Thyroid gland (tissue), 4 donors: ENCODE results near the gene DENND10. TPM values are rescaled to one million over a fixed set of nuclear protein-coding genes. Genes with fewer than 3 reads are reported as not detected.

Experiments
- DNase-seq, 2 donors: peaks; one replicate each; pipeline ENCODE4 v3.0.0-alpha.2; 2019
- H3K27ac ChIP-seq, 3 donors: fragments of 200-600 bp; sonication (generic); 1 replicate in 2 of 3; 2 replicates in 1 of 3; pipeline ENCODE4 v1.5.1; 2016 to 2019; ENCODE audit warnings: mild to moderate bottlenecking in 1 of 3, moderate library complexity in 1 of 3
- H3K27me3 ChIP-seq: fragments of 200-600 bp; sonication (generic); one replicate; pipeline ENCODE4 v1.5.1; 2019
- H3K36me3 ChIP-seq, 2 donors: fragments of 200-600 bp; sonication (generic); one replicate each; pipeline ENCODE4 v1.5.1; 2016 to 2019
- H3K4me1 ChIP-seq, 2 donors: fragments of 200-600 bp; sonication (generic); one replicate each; pipeline ENCODE4 v1.5.1; 2017 to 2019
- H3K4me3 ChIP-seq, 3 donors: fragments of 200-600 bp; sonication (generic); replicated peaks in 1 of 3; 1 replicate in 2 of 3; 2 replicates in 1 of 3; pipeline ENCODE4 v1.5.1; 2016; ENCODE audit warnings: mild to moderate bottlenecking in 1 of 3
- H3K9me3 ChIP-seq: fragments of 200-600 bp; sonication (generic); one replicate; pipeline ENCODE4 v1.5.1; 2017
- CTCF ChIP-seq, 6 experiments: fragments of 200-600 bp in 3 of 6; fragments of 450-650 bp in 3 of 6; sonication (generic) in 3 of 6; IDR thresholded peaks; one replicate each; pipeline ENCODE4 v1.5.1; 2016 to 2019; ENCODE audit warnings: antibody characterized with exemption in 6 of 6, mild to moderate bottlenecking in 2 of 6, inconsistent platforms in 1 of 6, moderate library complexity in 1 of 6
- POLR2A ChIP-seq, 2 donors: fragments of 450-650 bp; IDR thresholded peaks; one replicate each; pipeline ENCODE4 v1.6.1; 2017; ENCODE audit warnings: antibody characterized with exemption in 2 of 2, mild to moderate bottlenecking in 2 of 2, moderate library complexity in 1 of 2
- WGBS, 2 donors: methylation state at CpG; one replicate each; pipeline ENCODE4 v1.1.5; 2017; 5-methylcytosine and 5-hydroxymethylcytosine counted together
- intact Hi-C: fragments of 100-400 bp; cut with DNase I; formaldehyde crosslinking; loops from one replicate; pipeline ENCODE4 v1.15.1; 2023
- total RNA-seq, 4 donors: library from RNA; depleted of rRNA; stranded (reverse); fragments of >200 nt; gene quantifications; one replicate each; pipeline ENCODE4 v1.2.3, GENCODE V29; 2016

Gene DENND10
- total RNA-seq, 4 donors from 2014 or later = 46.4 to 55.3 (median 53.1) TPM

- Histone ChIP-seq H3K9me3 (no peaks in the 10 kb centered on the region), H3K4me1 (peaks cover 7% of the 10 kb centered on the region in 2 donors), H3K36me3 (no peaks in the 10 kb centered on the region), H3K27ac (no peak overlapping the region), H3K4me3 (no peak overlapping the region), H3K27me3 (no peaks in the 10 kb centered on the region)
- TF ChIP-seq POLR2A (IDR thresholded peaks at IDR 0.05) (no peak), CTCF (IDR thresholded peaks at IDR 0.05) (no peak)
- no peak for DNase-seq
- intact Hi-C loops = no loop called here
- 82 to 86% methylated on average over 3 of the region's 3 CpGs for WGBS, 2 donors
Observed at GRCh38 chr10:119100434-119101238, 3.3 kb upstream of the DENND10 start.

- intact Hi-C loops = no loop called here
- WGBS, 2 donors = 63 to 68% methylated on average over 10 of the region's 10 CpGs
- TF ChIP-seq POLR2A (IDR thresholded peaks at IDR 0.05) (no peak), CTCF (IDR thresholded peaks at IDR 0.05) (no peak)
- Histone ChIP-seq H3K27ac (no peak overlapping the region), H3K4me3 (no peak overlapping the region), H3K27me3 (no peaks in the 10 kb centered on the region), H3K36me3 (no peaks in the 10 kb centered on the region), H3K4me1 (peaks cover 7% of the 10 kb centered on the region in 2 donors), H3K9me3 (no peaks in the 10 kb centered on the region)
- DNase-seq = peak in 1 of 2 donors; percentile 25
Observed at GRCh38 chr10:119101366-119102098, 2.4 kb upstream of the DENND10 start.

- Histone ChIP-seq H3K27ac (peak overlapping the region in 1 of 3 donors; percentile 59), H3K36me3 (peaks cover 0 to 3% of the 10 kb centered on the region in 2 donors), H3K9me3 (no peaks in the 10 kb centered on the region), H3K4me1 (peaks cover 7% of the 10 kb centered on the region in 2 donors), H3K27me3 (no peaks in the 10 kb centered on the region), H3K4me3 (no peak overlapping the region)
- WGBS, 2 donors = 62 to 65% methylated on average over 11 of the region's 12 CpGs
- intact Hi-C loops = no loop called here
- TF ChIP-seq CTCF (IDR thresholded peaks at IDR 0.05) (no peak), POLR2A (IDR thresholded peaks at IDR 0.05) (no peak)
- DNase-seq = no peak
Observed at GRCh38 chr10:119103241-119103902, 541 bp upstream of the DENND10 start.

- Histone ChIP-seq H3K4me1 (peaks cover 7% of the 10 kb centered on the region in 2 donors), H3K9me3 (no peaks in the 10 kb centered on the region), H3K36me3 (peaks cover under 1 to 7% of the 10 kb centered on the region in 2 donors), H3K27me3 (no peaks in the 10 kb centered on the region), H3K4me3 (peak overlapping the region in 2 of 3 donors; percentile 14 to 91), H3K27ac (no peak overlapping the region)
- WGBS, 2 donors = 0 to 5% methylated on average over 4 to 12 of the region's 22 CpGs
- intact Hi-C loops = no loop called here
- peak in 1 of 2 donors; percentile 26 for DNase-seq
- TF ChIP-seq POLR2A (IDR thresholded peaks at IDR 0.05) = no peak
- no peak for TF ChIP-seq CTCF (IDR thresholded peaks at IDR 0.05)
Observed at GRCh38 chr10:119104654-119105015, 722 bp downstream of the DENND10 start.
